ENCODE data around the gene CDC34. TPM values are rescaled to one million over a fixed set of nuclear protein-coding genes. Genes with fewer than 3 reads are reported as not detected.

CDC34 gene
- total and polyA plus RNA-seq, 9 of the 15 experiments (the other 6 are each of a cell fraction or from before 2014, with no cell fraction given), result 0.80 to 203 (median 65.5) TPM

- H4K20me1 ChIP-seq (replicated peaks; ENCODE audit: control insufficient read depth, insufficient read depth, low read length), result peaks cover 20% of the 10 kb centered on the region
- no TSS peak for BruUV-seq (replicated peaks)
- peak overlapping the region; percentile 34 for H3K4me3 ChIP-seq
- peak overlapping the region; percentile 53 for H3K4me2 ChIP-seq (ENCODE audit: insufficient read depth, low read length)
- no peak overlapping the region for H2AFZ ChIP-seq (ENCODE audit: low read depth, low read length)
- peaks cover 0 to 14% of the 10 kb centered on the region in 2 experiments; a peak in 2 of 5 replicates for H3K27me3 ChIP-seq (ENCODE audit: control insufficient read depth in 2 of 2, insufficient read depth in 2 of 2, low read length in 2 of 2)
- ChIA-PET POLR2A (interaction anchor here (0.9 kb wide), 1 partner anchor 14 kb away, joined by 4 read pairs; no protein-coding TSS in a partner anchor), CTCF (ENCODE audit: low intra/inter-chr PET ratio) (interaction anchor here (0.5 kb wide), 1 partner anchor 392 kb away, joined by 3 read pairs; no protein-coding TSS in a partner anchor)
- peak overlapping the region in 1 of 2 experiments; percentile 83; a peak in 2 of 4 replicates for H3K9ac ChIP-seq (ENCODE audit: insufficient read depth in 1 of 2, low read depth in 2 of 2, low read length in 2 of 2)
- peak overlapping the region; percentile 47; the same call in 2 of the 3 replicates for H3K27ac ChIP-seq (ENCODE audit: extremely low read depth, low read depth, low read length)
- H3K9me3 ChIP-seq (replicated peaks; ENCODE audit: control insufficient read depth, insufficient read depth, low read depth, low read length), result no peaks in the 10 kb centered on the region
- in situ Hi-C loops (cut with MboI) (no loop called here), intact Hi-C loops (cut with micrococcal nuclease) (loop anchor here (10.0 kb wide), 2 partner anchors 54 to 146 kb away; partner anchors contain the start of gene CDC34)
- no peaks in the 10 kb centered on the region for H3K79me2 ChIP-seq (ENCODE audit: control insufficient read depth, insufficient read depth, low read length)
- no peaks in the 10 kb centered on the region for H3K9me1 ChIP-seq (ENCODE audit: control insufficient read depth, insufficient read depth, low read length)
- H3K4me1 ChIP-seq (replicated peaks in 1 of 2; ENCODE audit: control insufficient read depth in 2 of 2, insufficient read depth in 2 of 2, low read length in 2 of 2), result peaks cover 3 to 83% of the 10 kb centered on the region in 2 experiments; a peak in 3 of 5 replicates
- FAIRE-seq, result no peak
- WGBS (ENCODE audit: insufficient coverage, low coverage, missing lambda C conversion rate), result 18% methylated on average over 32 of the region's 54 CpGs
- H3K36me3 ChIP-seq (ENCODE audit: control insufficient read depth, insufficient read depth, low read length), result no peaks in the 10 kb centered on the region
- peak in 1 of 4 experiments; percentile 52 for DNase-seq (ENCODE audit: extremely low read depth in 1 of 4, low spot score in 3 of 4)
- no peak for ATAC-seq
- TF ChIP-seq HDGF (IDR thresholded peaks at IDR 0.05), result no peak
- no peak for TF ChIP-seq TFAP4 (CRISPR knock-in tag; IDR thresholded peaks at IDR 0.05; ENCODE audit: borderline replicate concordance)
- TF ChIP-seq BDP1 (IDR thresholded peaks at IDR 0.05; ENCODE audit: insufficient read depth, insufficient read length), result no peak
- no peak for TF ChIP-seq CBX1 (IDR thresholded peaks at IDR 0.05; ENCODE audit: low read depth)
- TF ChIP-seq ZC3H4 (CRISPR knock-in tag; IDR thresholded peaks at IDR 0.05; ENCODE audit: borderline replicate concordance), result no peak
- TF ChIP-seq ATF1 (CRISPR knock-in tag; IDR thresholded peaks at IDR 0.05), result no peak
- no peak for TF ChIP-seq ATF1 (tag; IDR thresholded peaks at IDR 0.05)
- TF ChIP-seq PHF8 (IDR thresholded peaks at IDR 0.05; ENCODE audit: borderline replicate concordance, low read length), result peak; percentile 23; the same call in 1 of the 2 replicates
- TF ChIP-seq SRSF3 (IDR thresholded peaks at IDR 0.05; ENCODE audit: insufficient read depth, low read length), result no peak
- TF ChIP-seq NFIX (CRISPR knock-in tag; IDR thresholded peaks at IDR 0.05; ENCODE audit: low read depth), result no peak
- TF ChIP-seq KDM2B (CRISPR knock-in tag; IDR thresholded peaks at IDR 0.05), result no peak
- no peak for TF ChIP-seq ZNF778 (CRISPR knock-in tag; IDR thresholded peaks at IDR 0.05)
- TF ChIP-seq RBM15 (IDR thresholded peaks at IDR 0.05; ENCODE audit: insufficient read depth, low read length), result no peak
- no peak for TF ChIP-seq ZNF431 (CRISPR knock-in tag; IDR thresholded peaks at IDR 0.05)
- TF ChIP-seq, protein P1, sequence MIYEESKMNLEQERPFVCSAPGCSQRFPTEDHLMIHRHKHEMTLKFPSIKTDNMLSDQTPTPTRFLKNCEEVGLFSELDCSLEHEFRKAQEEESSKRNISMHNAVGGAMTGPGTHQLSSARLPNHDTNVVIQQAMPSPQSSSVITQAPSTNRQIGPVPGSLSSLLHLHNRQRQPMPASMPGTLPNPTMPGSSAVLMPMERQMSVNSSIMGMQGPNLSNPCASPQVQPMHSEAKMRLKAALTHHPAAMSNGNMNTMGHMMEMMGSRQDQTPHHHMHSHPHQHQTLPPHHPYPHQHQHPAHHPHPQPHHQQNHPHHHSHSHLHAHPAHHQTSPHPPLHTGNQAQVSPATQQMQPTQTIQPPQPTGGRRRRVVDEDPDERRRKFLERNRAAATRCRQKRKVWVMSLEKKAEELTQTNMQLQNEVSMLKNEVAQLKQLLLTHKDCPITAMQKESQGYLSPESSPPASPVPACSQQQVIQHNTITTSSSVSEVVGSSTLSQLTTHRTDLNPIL (CRISPR knock-in tag; IDR thresholded peaks at IDR 0.05), result no peak
- no peak for TF ChIP-seq MED1 (CRISPR knock-in tag; IDR thresholded peaks at IDR 0.05; ENCODE audit: borderline replicate concordance)
- TF ChIP-seq ZNF766 (CRISPR knock-in tag; conservative IDR thresholded peaks at IDR 0.05), result no peak
- TF ChIP-seq ARHGAP35 (IDR thresholded peaks at IDR 0.05; ENCODE audit: partially characterized antibody), result no peak
- no peak for TF ChIP-seq HEY1 (CRISPR knock-in tag; IDR thresholded peaks at IDR 0.05; ENCODE audit: borderline replicate concordance)
- TF ChIP-seq TOE1 (IDR thresholded peaks at IDR 0.05; ENCODE audit: borderline replicate concordance), result no peak
- no peak for TF ChIP-seq TOE1 (CRISPR knock-in tag; IDR thresholded peaks at IDR 0.05; ENCODE audit: borderline replicate concordance, low read depth)
These were observed 57.5 kb downstream of the CDC34 start for GRCh38 chr19:588741-589692.

Data from K562 (cell line).